GM12875 (cell line): Measurements from ENCODE around the gene CXCL17.

Experiments used
- H3K4me3 ChIP-seq: one replicate; pipeline ENCODE4 v1.5.1; 2011; ENCODE audit warnings: low read depth, low read length, control low read depth
- CTCF ChIP-seq: IDR thresholded peaks from 2 replicates; pipeline ENCODE4 v1.5.1; 2011; ENCODE audit warnings: low read depth, mild to moderate bottlenecking, control low read depth, inconsistent platforms, low read length, moderate library complexity, borderline replicate concordance; ENCODE audit not compliant: insufficient read depth

The CXCL17 gene

GRCh38 chr19:42423462-42424344 is 19.0 kb downstream of the CXCL17 start:
- TF ChIP-seq CTCF = no peak
- peak overlapping the region; percentile 92 for H3K4me3 ChIP-seq

GRCh38 chr19:42422901-42423461 is 19.8 kb downstream of the CXCL17 start:
- peak overlapping the region; percentile 92 for H3K4me3 ChIP-seq
- TF ChIP-seq CTCF = no peak

GRCh38 chr19:42422092-42422900 is 20.4 kb downstream of the CXCL17 start:
- H3K4me3 ChIP-seq = peak overlapping the region; percentile 92
- TF ChIP-seq CTCF = no peak

- TF ChIP-seq CTCF = no peak
- H3K4me3 ChIP-seq = no peak overlapping the region
Measured at GRCh38 chr19:42421591-42422031, 21.1 kb downstream of the CXCL17 start.

GRCh38 chr19:42421101-42421500 is 21.6 kb downstream of the CXCL17 start:
- no peak overlapping the region for H3K4me3 ChIP-seq
- TF ChIP-seq CTCF = no peak

GRCh38 chr19:42420055-42420544 is 22.6 kb downstream of the CXCL17 start:
- no peak overlapping the region for H3K4me3 ChIP-seq
- peak; percentile 99 for TF ChIP-seq CTCF
